Measurements from ENCODE around the gene LRRC37A3. TPM values are rescaled to one million over a fixed set of nuclear protein-coding genes. Genes with fewer than 3 reads are reported as not detected.
"Not testable (repeated sequence)": the region's sequence is repeated elsewhere in the genome, so short reads cannot be mapped to it uniquely, and the experiment has no call there.

The LRRC37A3 gene
- total and polyA plus RNA-seq, 2 of the 13 experiments (the other 11 are each of a cell fraction or from before 2014, with no cell fraction given): 0.62 to 1.1 TPM

GRCh38 chr17:64965873-64966287 is 46.6 kb upstream of the LRRC37A3 start (continued):
- TF ChIP-seq ZNF354B (CRISPR knock-in tag; IDR thresholded peaks at IDR 0.05): peak; percentile 94; the same call in 1 of the 2 replicates
- peak; percentile 95 for TF ChIP-seq ZFY (CRISPR knock-in tag; IDR thresholded peaks at IDR 0.05)
- TF ChIP-seq CEBPG (CRISPR knock-in tag; IDR thresholded peaks at IDR 0.05): peak; percentile 15; the same call in 1 of the 2 replicates
- TF ChIP-seq ZNF431 (CRISPR knock-in tag; IDR thresholded peaks at IDR 0.05; ENCODE audit: borderline replicate concordance, low read depth): peak; percentile 47; the same call in 1 of the 2 replicates
- TF ChIP-seq HOXA9 (CRISPR knock-in tag; IDR thresholded peaks at IDR 0.05; ENCODE audit: borderline replicate concordance): peak; percentile 91
- peak; percentile 87; the same call in 1 of the 2 replicates for TF ChIP-seq NFE2L1 (CRISPR knock-in tag; IDR thresholded peaks at IDR 0.05; ENCODE audit: borderline replicate concordance)
- TF ChIP-seq MTA1 (CRISPR knock-in tag; IDR thresholded peaks at IDR 0.05; ENCODE audit: borderline replicate concordance): peak; percentile 87; the same call in 1 of the 2 replicates
- TF ChIP-seq RARG (CRISPR knock-in tag; IDR thresholded peaks at IDR 0.05; ENCODE audit: low read depth): 0 out of 2 replicates have a peak, but pooled peaks have one; percentile 53
- TF ChIP-seq HMGXB3 (CRISPR knock-in tag; IDR thresholded peaks at IDR 0.05; ENCODE audit: borderline replicate concordance): peak; percentile 51; the same call in 1 of the 2 replicates
- TF ChIP-seq ZNF33A (CRISPR knock-in tag; IDR thresholded peaks at IDR 0.05; ENCODE audit: borderline replicate concordance): 0 out of 2 replicates have a peak, but pooled peaks have one; percentile 69
- TF ChIP-seq ARID4A (CRISPR knock-in tag; IDR thresholded peaks at IDR 0.05; ENCODE audit: borderline replicate concordance): peak; percentile 68; the same call in 1 of the 2 replicates
- TF ChIP-seq ZNF558 (CRISPR knock-in tag; IDR thresholded peaks at IDR 0.05; ENCODE audit: borderline replicate concordance): peak; percentile 97; the same call in 1 of the 2 replicates
- not testable (repeated sequence) for TF ChIP-seq HNF4G (IDR thresholded peaks at IDR 0.05; ENCODE audit: borderline replicate concordance, low read depth, low read length)
- TF ChIP-seq HNF4G (CRISPR knock-in tag; IDR thresholded peaks at IDR 0.05; ENCODE audit: borderline replicate concordance, low read depth): 0 out of 2 replicates have a peak, but pooled peaks have one; percentile 30
- TF ChIP-seq E2F2 (CRISPR knock-in tag; IDR thresholded peaks at IDR 0.05; ENCODE audit: borderline replicate concordance): peak; percentile 57; the same call in 1 of the 2 replicates
- peak; percentile 70; the same call in 1 of the 2 replicates for TF ChIP-seq NR2C2 (CRISPR knock-in tag; IDR thresholded peaks at IDR 0.05; ENCODE audit: borderline replicate concordance)
- peak; percentile 77 for TF ChIP-seq DR1 (CRISPR knock-in tag; IDR thresholded peaks at IDR 0.05)
- TF ChIP-seq ZSCAN25 (CRISPR knock-in tag; IDR thresholded peaks at IDR 0.05): peak; percentile 74
- peak; percentile 90; the same call in 1 of the 2 replicates for TF ChIP-seq ZNF251 (CRISPR knock-in tag; IDR thresholded peaks at IDR 0.05)
- TF ChIP-seq HNRNPL (IDR thresholded peaks at IDR 0.05; ENCODE audit: low read depth, low read length): 0 out of 2 replicates have a peak, but pooled peaks have one; percentile 39

Data from HepG2 (cell line).